GM12878 (cell line): ENCODE measurements around the gene C19orf81. TPM values are rescaled to one million over a fixed set of nuclear protein-coding genes. Genes with fewer than 3 reads are reported as not detected.

ENCODE experiments used
- ATAC-seq: fragments of 200-7000 bp; cut with Tn5 transposase; 3 replicates; pipeline ENCODE4 v1.9.1; 2020; ENCODE audit warnings: mild to moderate bottlenecking, moderate library complexity
- BruUV-seq: library from RNA; stranded (reverse); fragments of 400-500 nt; replicated peaks from 2 replicates; lab custom pipeline; 2021; lab: Mats Ljungman, UMichigan
- CTCF ChIA-PET: fragments of 300-600 bp; sonication (Branson Sonifier 250); formaldehyde crosslinking; extraction: SDS; loops from one replicate; lab custom pipeline; 2021; ENCODE audit warnings: inconsistent platforms; lab: Yijun Ruan, JAX
- POLR2A ChIA-PET: fragments of 350-600 bp; formaldehyde crosslinking; extraction: SDS; loops from one replicate; lab custom pipeline; 2021; ENCODE audit warnings: inconsistent platforms; lab: Charles Lee
- RAD21 ChIA-PET: fragments of 300-600 bp; sonication (Branson Sonifier 250); formaldehyde crosslinking; loops from one replicate; lab custom pipeline; 2023; ENCODE audit warnings: antibody characterized with exemption; ENCODE audit not compliant: unreplicated experiment; lab: Charles Lee
- SMC1A ChIA-PET: fragments of 300-600 bp; sonication (Branson Sonifier 250); formaldehyde crosslinking; loops from one replicate; lab custom pipeline; 2023; ENCODE audit not compliant: unreplicated experiment, uncharacterized antibody; lab: Charles Lee
- DNase-seq: peaks from one replicate; pipeline ENCODE4 v3.0.0-alpha.2; 2011; ENCODE audit warnings: low read depth, low spot score
- FAIRE-seq: peaks from 3 replicates; lab custom pipeline; 2011; peaks lifted over from hg19 to GRCh38; lab: Jason Lieb, UNC
- H2AFZ ChIP-seq: 2 replicates; pipeline ENCODE4 v1.6.0; 2011; ENCODE audit warnings: low read depth, low read length, control low read depth; ENCODE audit not compliant: control insufficient read depth
- H3K27ac ChIP-seq: 2 replicates; pipeline ENCODE4 v1.5.1; 2011; ENCODE audit warnings: control low read depth; ENCODE audit not compliant: control insufficient read depth, insufficient read depth
- H3K27me3 ChIP-seq, 2 experiments: replicated peaks in 1 of 2; 2 replicates each; pipeline versions ENCODE4 v1.6.0 to v1.6.1; 2011; ENCODE audit warnings: low read length in 1 of 2; ENCODE audit not compliant: control insufficient read depth in 2 of 2, insufficient read depth in 2 of 2
- H3K36me3 ChIP-seq, 2 experiments: 2 replicates each; pipeline ENCODE4 v1.5.1; 2011; ENCODE audit warnings: low read length in 1 of 2; ENCODE audit not compliant: control insufficient read depth in 2 of 2, insufficient read depth in 2 of 2
- H3K4me1 ChIP-seq: 2 replicates; pipeline ENCODE4 v1.6.1; 2011; ENCODE audit warnings: mild to moderate bottlenecking, low read length, moderate library complexity, mixed read lengths; ENCODE audit not compliant: control insufficient read depth, insufficient read depth
- H3K4me2 ChIP-seq: 2 replicates; pipeline ENCODE4 v1.6.0; 2011; ENCODE audit warnings: control low read depth; ENCODE audit not compliant: control insufficient read depth, insufficient read depth
- H3K4me3 ChIP-seq: fragments of 200-600 bp; sonication (generic); 2 replicates; pipeline ENCODE4 v1.5.1; 2016
- H3K79me2 ChIP-seq: 2 replicates; pipeline ENCODE4 v1.6.0; 2011; ENCODE audit warnings: low read length; ENCODE audit not compliant: control insufficient read depth, insufficient read depth
- H3K9ac ChIP-seq: 2 replicates; pipeline ENCODE4 v1.8.0; 2011; ENCODE audit warnings: low read length, control low read depth, mixed read lengths; ENCODE audit not compliant: control insufficient read depth, insufficient read depth
- H3K9me3 ChIP-seq: replicated peaks from 3 replicates; pipeline ENCODE4 v1.5.1; 2011; ENCODE audit warnings: mild to moderate bottlenecking, low read length; ENCODE audit not compliant: control insufficient read depth, insufficient read depth
- H4K20me1 ChIP-seq: 2 replicates; pipeline ENCODE4 v1.6.0; 2011; ENCODE audit not compliant: control insufficient read depth, insufficient read depth
- DPF2 ChIP-seq: fragments of 450-650 bp; IDR thresholded peaks from 2 replicates; pipeline ENCODE4 v1.6.1; 2017; ENCODE audit warnings: mild to moderate bottlenecking
- HCFC1 ChIP-seq: fragments of 150-350 bp; IDR thresholded peaks from 2 replicates; pipeline ENCODE4 v1.6.1; 2014; ENCODE audit warnings: low read length
- KLF5 ChIP-seq: fragments of 450-650 bp; IDR thresholded peaks from 2 replicates; pipeline ENCODE4 v1.6.1; 2014; ENCODE audit warnings: mild to moderate bottlenecking; ENCODE audit not compliant: partially characterized antibody
- MXI1 ChIP-seq: fragments of 150-350 bp; IDR thresholded peaks from 2 replicates; pipeline ENCODE4 v1.6.1; 2011; ENCODE audit warnings: low read depth, mild to moderate bottlenecking, inconsistent platforms, low read length, improper control_type of control experiment
- YBX1 ChIP-seq: fragments of 450-650 bp; IDR thresholded peaks from 2 replicates; pipeline ENCODE4 v1.6.1; 2016; ENCODE audit warnings: antibody characterized with exemption
- WGBS: methylation state at CpG from one replicate; pipeline ENCODE4 v1.1.6; 2016; ENCODE audit warnings: low lambda C conversion rate; ENCODE audit not compliant: insufficient replicate concordance, insufficient coverage; ENCODE audit errors: missing lambda C conversion rate; 5-methylcytosine and 5-hydroxymethylcytosine counted together
- in situ Hi-C: fragments of 300-500 bp; cut with MboI; formaldehyde crosslinking; loops from 9 replicates; pipeline ENCODE4 v1.14.3; 2018; ENCODE audit warnings: mixed read lengths
- intact Hi-C: fragments of 100-400 bp; cut with micrococcal nuclease; formaldehyde crosslinking; loops from one replicate; pipeline ENCODE4 v1.14.2; 2022; ENCODE audit not compliant: unreplicated experiment
- polyA plus RNA-seq, 11 experiments: library from polyadenylated mRNA; depleted of rRNA in 4 of 11; unstranded in 6 of 11; stranded (reverse) in 5 of 11; fragments of >200 nt; fragmentation: Nextera tagmentation in 4 of 11; fragmentation: Illumina TruSeq in 1 of 11; extraction: Ambion mirVana in 4 of 11; extraction: Trizol in 1 of 11; gene quantifications; 1 replicate in 1 of 11; 2 replicates in 10 of 11; pipeline versions ENCODE4 v1.2.1 to v1.2.3, GENCODE V29; 2011 to 2016; ENCODE audit warnings: inconsistent platforms in 2 of 11, missing spikeins in 2 of 11, low read depth in 1 of 11
- total RNA-seq, 4 experiments: library from RNA; depleted of rRNA in 3 of 4; stranded (reverse); fragments of >200 nt in 3 of 4; fragmentation: Illumina TruSeq in 1 of 4; extraction: Trizol in 1 of 4; gene quantifications; 2 replicates each; pipeline versions ENCODE4 v1.2.1 to v1.2.3, GENCODE V29; 2013 to 2021
- TF ChIP-seq, protein P1 (sequence below): IDR thresholded peaks from 2 replicates; pipeline ENCODE4 v1.6.1; 2011; ENCODE audit warnings: low read depth, low read length, improper control_type of control experiment, borderline replicate concordance
- TF ChIP-seq, protein P2 (sequence below): IDR thresholded peaks from 2 replicates; pipeline ENCODE4 v1.6.1; 2012; ENCODE audit warnings: low read depth, low read length, improper control_type of control experiment
- TF ChIP-seq, protein P3 (sequence below): fragments of 150-350 bp; IDR thresholded peaks from 2 replicates; pipeline ENCODE4 v1.6.1; 2014; ENCODE audit warnings: mild to moderate bottlenecking, low read depth, low read length

Gene C19orf81
- total and polyA plus RNA-seq, 10 of the 15 experiments (the other 5 are each of a cell fraction or from before 2014, with no cell fraction given), result 0.69 TPM; not detected in 9

DNA sequence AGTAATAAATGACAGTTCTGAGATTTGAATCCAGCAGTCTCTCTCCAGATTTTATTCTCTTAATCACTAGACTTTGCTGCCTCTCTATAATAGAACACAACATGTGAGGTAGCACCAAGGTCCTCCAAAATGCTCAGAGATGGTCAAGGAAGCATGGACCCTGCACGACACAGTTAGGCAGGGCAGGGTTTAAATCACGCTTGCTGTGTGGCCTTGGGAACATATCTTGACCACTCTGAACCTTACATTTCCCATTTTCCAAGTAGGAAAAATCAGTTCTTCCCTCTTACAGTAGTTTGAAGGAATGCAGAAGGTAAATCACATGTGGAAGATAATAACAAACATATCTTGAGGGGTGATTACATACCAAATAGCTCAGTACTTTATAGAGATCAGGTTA, 15.9 kb upstream of the C19orf81 start:
- no peak overlapping the region for H3K4me2 ChIP-seq
- no peaks in the 10 kb centered on the region for H3K4me1 ChIP-seq
- ChIA-PET POLR2A (no interaction called here), CTCF (no interaction called here), SMC1A (no interaction called here), RAD21 (interaction anchor here (0.5 kb wide), 1 partner anchor 219 kb away, joined by 3 read pairs; no protein-coding TSS in a partner anchor)
- DNase-seq (no peak), FAIRE-seq (no peak), ATAC-seq (no peak)
- no peaks in the 10 kb centered on the region for H4K20me1 ChIP-seq
- no peaks in the 10 kb centered on the region for H3K79me2 ChIP-seq
- in situ Hi-C loops (no loop called here), intact Hi-C loops (no loop called here)
- WGBS, result 10% methylated on average over 2 of the region's 2 CpGs
- BruUV-seq, result no TSS peak
- no peak overlapping the region for H3K27ac ChIP-seq
- H3K9ac ChIP-seq, result no peak overlapping the region
- TF ChIP-seq KLF5 (no peak), DPF2 (no peak)
- TF ChIP-seq, protein P1, sequence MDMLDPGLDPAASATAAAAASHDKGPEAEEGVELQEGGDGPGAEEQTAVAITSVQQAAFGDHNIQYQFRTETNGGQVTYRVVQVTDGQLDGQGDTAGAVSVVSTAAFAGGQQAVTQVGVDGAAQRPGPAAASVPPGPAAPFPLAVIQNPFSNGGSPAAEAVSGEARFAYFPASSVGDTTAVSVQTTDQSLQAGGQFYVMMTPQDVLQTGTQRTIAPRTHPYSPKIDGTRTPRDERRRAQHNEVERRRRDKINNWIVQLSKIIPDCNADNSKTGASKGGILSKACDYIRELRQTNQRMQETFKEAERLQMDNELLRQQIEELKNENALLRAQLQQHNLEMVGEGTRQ, result no peak
- TF ChIP-seq, protein P2, sequence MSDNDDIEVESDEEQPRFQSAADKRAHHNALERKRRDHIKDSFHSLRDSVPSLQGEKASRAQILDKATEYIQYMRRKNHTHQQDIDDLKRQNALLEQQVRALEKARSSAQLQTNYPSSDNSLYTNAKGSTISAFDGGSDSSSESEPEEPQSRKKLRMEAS, result no peak
- H3K9me3 ChIP-seq, result peaks cover 3% of the 10 kb centered on the region; the same call in 1 of the 3 replicates
- H2AFZ ChIP-seq, result no peak overlapping the region
- H3K4me3 ChIP-seq, result no peak overlapping the region
- no peaks in the 10 kb centered on the region for H3K36me3 ChIP-seq
- peaks cover 0 to 2% of the 10 kb centered on the region in 2 experiments; a peak in 2 of 4 replicates for H3K27me3 ChIP-seq

DNA sequence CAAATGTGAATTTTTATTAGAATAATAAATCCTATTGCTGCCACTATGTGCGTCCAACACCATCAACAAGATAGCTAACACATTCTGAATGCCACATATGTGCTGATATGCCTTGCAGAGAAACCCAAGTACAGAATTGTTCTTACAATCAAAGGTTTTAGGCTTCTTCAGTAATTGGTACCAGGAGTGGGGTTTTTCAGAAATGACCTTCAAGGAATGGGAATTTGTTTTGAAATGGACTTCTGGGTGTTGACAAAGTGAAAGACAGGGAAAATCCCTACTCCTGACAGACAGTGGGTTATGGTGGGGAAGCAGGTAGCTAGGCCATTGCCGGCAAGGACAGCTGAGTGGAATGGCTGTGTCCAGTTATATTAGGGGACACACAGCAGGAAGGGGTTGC, 15.3 kb upstream of the C19orf81 start:
- in situ Hi-C loops, result no loop called here

More for the DNA sequence above, 15.3 kb upstream of the C19orf81 start:
- no TSS peak for BruUV-seq
- Histone ChIP-seq H3K36me3 (no peaks in the 10 kb centered on the region), H3K27me3 (peaks cover 0 to 4% of the 10 kb centered on the region in 2 experiments; a peak in 2 of 4 replicates), H3K4me3 (no peak overlapping the region), H3K9me3 (peaks cover 3% of the 10 kb centered on the region; the same call in 1 of the 3 replicates), H3K9ac (no peak overlapping the region), H3K79me2 (no peaks in the 10 kb centered on the region), H3K4me2 (no peak overlapping the region), H3K27ac (no peak overlapping the region), H2AFZ (no peak overlapping the region), H4K20me1 (no peaks in the 10 kb centered on the region), H3K4me1 (no peaks in the 10 kb centered on the region)
- WGBS, result 77% methylated on average over 2 of the region's 2 CpGs
- no peak for FAIRE-seq
- ChIA-PET RAD21 (interaction anchor here (0.5 kb wide), 1 partner anchor 219 kb away, joined by 3 read pairs; no protein-coding TSS in a partner anchor), POLR2A (no interaction called here), SMC1A (no interaction called here), CTCF (no interaction called here)
- TF ChIP-seq HCFC1 (no peak), YBX1 (no peak), MXI1 (no peak)
- TF ChIP-seq, protein P1, result no peak
- TF ChIP-seq, protein P3, sequence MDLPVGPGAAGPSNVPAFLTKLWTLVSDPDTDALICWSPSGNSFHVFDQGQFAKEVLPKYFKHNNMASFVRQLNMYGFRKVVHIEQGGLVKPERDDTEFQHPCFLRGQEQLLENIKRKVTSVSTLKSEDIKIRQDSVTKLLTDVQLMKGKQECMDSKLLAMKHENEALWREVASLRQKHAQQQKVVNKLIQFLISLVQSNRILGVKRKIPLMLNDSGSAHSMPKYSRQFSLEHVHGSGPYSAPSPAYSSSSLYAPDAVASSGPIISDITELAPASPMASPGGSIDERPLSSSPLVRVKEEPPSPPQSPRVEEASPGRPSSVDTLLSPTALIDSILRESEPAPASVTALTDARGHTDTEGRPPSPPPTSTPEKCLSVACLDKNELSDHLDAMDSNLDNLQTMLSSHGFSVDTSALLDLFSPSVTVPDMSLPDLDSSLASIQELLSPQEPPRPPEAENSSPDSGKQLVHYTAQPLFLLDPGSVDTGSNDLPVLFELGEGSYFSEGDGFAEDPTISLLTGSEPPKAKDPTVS, result no peak
- no peak for ATAC-seq
- intact Hi-C loops, result no loop called here
- DNase-seq, result no peak
